Sigmoid colon (tissue), 7 donors: ENCODE data around the gene TCP11L2. TPM values are rescaled to one million over a fixed set of nuclear protein-coding genes. Genes with fewer than 3 reads are reported as not detected.

Source experiments
- DNase-seq: peaks from one replicate; pipeline ENCODE4 v3.0.0-alpha.2; 2019
- H3K27ac ChIP-seq, 4 donors: fragments of 200-600 bp; sonication (generic); one replicate each; pipeline ENCODE4 v1.5.1; 2016 to 2019; ENCODE audit warnings: mild to moderate bottlenecking in 1 of 4
- H3K27me3 ChIP-seq, 3 donors: fragments of 200-600 bp; sonication (generic); one replicate each; pipeline ENCODE4 v1.5.1; 2019; ENCODE audit warnings: mild to moderate bottlenecking in 1 of 3
- H3K36me3 ChIP-seq, 4 donors: fragments of 200-600 bp; sonication (generic); one replicate each; pipeline ENCODE4 v1.5.1; 2016 to 2019
- H3K4me1 ChIP-seq, 4 donors: fragments of 200-600 bp; sonication (generic); one replicate each; pipeline ENCODE4 v1.5.1; 2017 to 2019
- H3K4me3 ChIP-seq, 4 donors: fragments of 200-600 bp; sonication (generic); one replicate each; pipeline ENCODE4 v1.5.1; 2017 to 2019; ENCODE audit warnings: mild to moderate bottlenecking in 2 of 4, moderate library complexity in 1 of 4
- H3K9me3 ChIP-seq, 4 donors: fragments of 200-600 bp in 3 of 4; sonication (generic) in 3 of 4; one replicate each; pipeline versions ENCODE4 v1.5.1 to v1.6.1; 2013 to 2019
- EP300 ChIP-seq, 4 donors: sonication (generic); formaldehyde crosslinking; IDR thresholded peaks; one replicate each; pipeline ENCODE4 v1.6.1; 2017; ENCODE audit warnings: antibody characterized with exemption in 4 of 4
- POLR2A ChIP-seq, 2 donors: fragments of 450-650 bp; IDR thresholded peaks; one replicate each; pipeline ENCODE4 v1.6.1; 2016; ENCODE audit warnings: antibody characterized with exemption in 2 of 2, mild to moderate bottlenecking in 2 of 2, moderate library complexity in 2 of 2
- POLR2AphosphoS5 ChIP-seq, 4 donors: sonication (generic); formaldehyde crosslinking; IDR thresholded peaks; one replicate each; pipeline ENCODE4 v1.6.1; 2017; ENCODE audit warnings: antibody characterized with exemption in 4 of 4
- WGBS, 2 donors: extraction: QIAGEN DNeasy Blood & Tissue Kit; methylation state at CpG; one replicate each; pipeline ENCODE4 v1.1.7; 2013; 5-methylcytosine and 5-hydroxymethylcytosine counted together
- intact Hi-C: fragments of 100-400 bp; cut with DNase I; formaldehyde crosslinking; loops from one replicate; pipeline ENCODE4 v1.15.1; 2023
- polyA plus RNA-seq, 3 donors: library from polyadenylated mRNA; stranded (reverse); fragments of 200-250 nt; gene quantifications; one replicate each; pipeline ENCODE4 v1.2.3, GENCODE V29; 2013
- total RNA-seq, 4 donors: library from RNA; depleted of rRNA; stranded (reverse); fragments of >200 nt; gene quantifications; one replicate each; pipeline ENCODE4 v1.1.0, GENCODE V29; 2016
- TF ChIP-seq, protein P1 (sequence below), 4 experiments: fragments of 450-650 bp in 3 of 4; fragments of 200-600 bp in 1 of 4; IDR thresholded peaks; one replicate each; pipeline ENCODE4 v1.5.1; 2016 to 2019; ENCODE audit warnings: antibody characterized with exemption in 4 of 4, mild to moderate bottlenecking in 3 of 4, moderate library complexity in 2 of 4
- donor health status: healthy with polysubstance abuse.
- donor health status: Bipolar disorder and iron deficiency.
- donor health status: healthy.

TCP11L2 gene
- total and polyA plus RNA-seq, 7 donors = 3.0 to 53.5 (median 38.4) TPM

DNA sequence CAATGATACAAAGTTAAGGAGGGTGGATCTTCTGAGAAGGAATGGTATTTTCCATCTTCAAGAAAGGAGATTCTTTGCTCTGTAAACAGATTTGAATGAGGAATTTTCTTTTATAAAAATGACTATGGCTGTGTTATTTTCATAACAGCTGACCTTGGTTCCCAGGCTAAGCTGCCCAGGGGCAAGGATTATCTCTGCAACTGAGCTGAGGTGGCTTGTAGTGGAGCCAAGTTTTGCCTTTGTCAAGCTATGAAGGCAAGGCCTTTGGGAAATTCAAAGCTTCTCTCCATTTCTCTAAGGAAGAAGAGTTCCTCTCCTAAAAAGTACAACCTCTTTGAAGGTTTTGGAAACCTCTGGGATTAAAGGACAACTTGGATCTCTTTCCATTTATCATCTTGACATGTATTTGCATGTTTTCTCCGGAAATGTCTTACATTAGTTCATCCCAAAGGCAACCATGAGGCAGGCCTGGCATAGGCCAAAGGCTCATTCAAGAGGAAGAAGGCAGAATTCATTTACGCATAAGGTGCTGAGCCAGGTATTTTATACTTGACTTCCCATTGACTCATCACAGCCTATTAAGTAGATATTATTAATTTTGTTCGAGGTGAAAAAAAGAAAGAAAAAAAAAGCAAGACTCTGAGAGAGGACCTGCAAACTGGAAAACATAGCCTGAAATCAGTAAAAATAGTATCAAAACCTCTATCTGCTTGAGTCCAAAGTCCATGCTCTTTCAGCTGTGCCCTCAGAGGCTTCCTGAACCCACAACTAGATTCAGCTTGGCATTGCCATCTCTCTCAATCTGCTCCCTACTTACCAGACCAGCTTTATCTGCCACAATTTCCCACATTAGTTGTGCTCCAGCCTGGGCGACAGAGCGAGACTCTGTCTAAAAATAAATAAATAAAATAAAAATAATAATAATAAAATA, 30.7 kb upstream of the TCP11L2 start:
- Histone ChIP-seq H3K4me1 (no peaks in the 10 kb centered on the region), H3K27ac (no peak overlapping the region), H3K9me3 (no peaks in the 10 kb centered on the region), H3K27me3 (no peaks in the 10 kb centered on the region), H3K4me3 (no peak overlapping the region), H3K36me3 (no peaks in the 10 kb centered on the region)
- intact Hi-C loops = no loop called here
- TF ChIP-seq EP300 (IDR thresholded peaks at IDR 0.05) (no peak), POLR2AphosphoS5 (IDR thresholded peaks at IDR 0.05) (no peak), POLR2A (IDR thresholded peaks at IDR 0.05) (no peak)
- TF ChIP-seq, protein P1, sequence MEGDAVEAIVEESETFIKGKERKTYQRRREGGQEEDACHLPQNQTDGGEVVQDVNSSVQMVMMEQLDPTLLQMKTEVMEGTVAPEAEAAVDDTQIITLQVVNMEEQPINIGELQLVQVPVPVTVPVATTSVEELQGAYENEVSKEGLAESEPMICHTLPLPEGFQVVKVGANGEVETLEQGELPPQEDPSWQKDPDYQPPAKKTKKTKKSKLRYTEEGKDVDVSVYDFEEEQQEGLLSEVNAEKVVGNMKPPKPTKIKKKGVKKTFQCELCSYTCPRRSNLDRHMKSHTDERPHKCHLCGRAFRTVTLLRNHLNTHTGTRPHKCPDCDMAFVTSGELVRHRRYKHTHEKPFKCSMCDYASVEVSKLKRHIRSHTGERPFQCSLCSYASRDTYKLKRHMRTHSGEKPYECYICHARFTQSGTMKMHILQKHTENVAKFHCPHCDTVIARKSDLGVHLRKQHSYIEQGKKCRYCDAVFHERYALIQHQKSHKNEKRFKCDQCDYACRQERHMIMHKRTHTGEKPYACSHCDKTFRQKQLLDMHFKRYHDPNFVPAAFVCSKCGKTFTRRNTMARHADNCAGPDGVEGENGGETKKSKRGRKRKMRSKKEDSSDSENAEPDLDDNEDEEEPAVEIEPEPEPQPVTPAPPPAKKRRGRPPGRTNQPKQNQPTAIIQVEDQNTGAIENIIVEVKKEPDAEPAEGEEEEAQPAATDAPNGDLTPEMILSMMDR (IDR thresholded peaks at IDR 0.05) = no peak
- no peak for DNase-seq
- WGBS, 2 donors = 76 to 93% methylated on average over 5 of the region's 5 CpGs

DNA sequence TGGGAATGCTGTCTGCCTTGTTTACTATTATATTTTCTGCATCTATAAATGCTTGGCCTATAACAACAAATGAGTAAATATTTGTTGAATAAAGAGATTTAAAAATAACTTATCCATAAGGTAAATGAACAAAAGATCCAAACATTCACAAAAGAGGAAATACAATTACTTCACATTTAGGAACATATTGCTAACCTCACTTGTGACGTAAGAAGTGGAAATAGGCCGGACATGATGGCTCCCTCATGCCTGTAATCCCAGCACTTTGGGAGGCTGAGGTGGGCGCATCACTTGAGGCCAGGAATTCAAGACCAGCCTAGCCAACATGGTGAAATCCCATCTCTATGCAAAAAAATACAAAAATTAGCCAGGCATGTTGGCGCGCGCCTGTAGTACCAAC, 29.0 kb upstream of the TCP11L2 start:
- intact Hi-C loops = no loop called here
- H3K27ac ChIP-seq = no peak overlapping the region
- H3K4me1 ChIP-seq = no peaks in the 10 kb centered on the region
- no peaks in the 10 kb centered on the region for H3K36me3 ChIP-seq
- WGBS, 2 donors = 96 to 98% methylated on average over 6 of the region's 6 CpGs
- H3K4me3 ChIP-seq = no peak overlapping the region
- H3K27me3 ChIP-seq = no peaks in the 10 kb centered on the region
- DNase-seq = no peak
- TF ChIP-seq EP300 (IDR thresholded peaks at IDR 0.05) (no peak), POLR2AphosphoS5 (IDR thresholded peaks at IDR 0.05) (no peak), POLR2A (IDR thresholded peaks at IDR 0.05) (no peak)
- TF ChIP-seq, protein P1 (IDR thresholded peaks at IDR 0.05) = no peak
- H3K9me3 ChIP-seq = no peaks in the 10 kb centered on the region

GRCh38 chr12:106274012-106274411, 28.5 kb upstream of the TCP11L2 start:
- Histone ChIP-seq H3K4me1 (no peaks in the 10 kb centered on the region), H3K36me3 (no peaks in the 10 kb centered on the region), H3K9me3 (no peaks in the 10 kb centered on the region), H3K27ac (no peak overlapping the region), H3K27me3 (no peaks in the 10 kb centered on the region), H3K4me3 (no peak overlapping the region)
- no peak for DNase-seq
- intact Hi-C loops = no loop called here
- 80 to 88% methylated on average over 6 of the region's 6 CpGs for WGBS, 2 donors
- TF ChIP-seq POLR2A (IDR thresholded peaks at IDR 0.05) = no peak
- TF ChIP-seq, protein P1 (IDR thresholded peaks at IDR 0.05) = no peak
- no peak for TF ChIP-seq POLR2AphosphoS5 (IDR thresholded peaks at IDR 0.05)
- TF ChIP-seq EP300 (IDR thresholded peaks at IDR 0.05) = no peak

DNA sequence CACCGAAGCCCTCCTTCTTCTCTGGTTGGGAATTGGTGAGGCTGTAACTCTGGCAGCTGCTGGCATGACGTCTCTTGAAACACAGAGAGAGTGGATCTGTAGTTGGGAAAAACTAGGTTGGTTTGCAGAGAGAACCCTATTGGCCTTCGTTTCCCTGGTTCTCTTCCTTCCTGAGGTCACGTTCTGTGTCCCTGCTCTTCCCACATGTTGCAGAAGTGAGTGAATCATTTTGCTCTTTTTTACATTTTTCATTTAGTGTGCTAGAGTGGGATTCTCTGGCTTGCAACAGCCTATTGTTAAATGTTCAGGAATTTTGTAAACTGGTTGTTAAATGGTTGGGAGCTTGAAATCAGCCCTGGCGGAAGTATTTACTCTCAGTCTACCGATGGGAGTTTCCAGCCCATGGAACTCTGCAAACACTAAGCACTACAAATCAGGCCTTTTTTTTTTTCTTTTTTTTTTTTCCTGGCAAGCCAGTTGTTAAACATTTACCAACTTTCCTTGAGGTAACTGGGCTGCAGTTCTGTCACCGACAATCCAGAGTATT, 27.9 kb upstream of the TCP11L2 start:
- TF ChIP-seq POLR2AphosphoS5 (IDR thresholded peaks at IDR 0.05) = no peak
- TF ChIP-seq, protein P1 (IDR thresholded peaks at IDR 0.05) = no peak
- no peak for TF ChIP-seq EP300 (IDR thresholded peaks at IDR 0.05)
- TF ChIP-seq POLR2A (IDR thresholded peaks at IDR 0.05) = no peak

More for the DNA sequence above, 27.9 kb upstream of the TCP11L2 start:
- Histone ChIP-seq H3K9me3 (no peaks in the 10 kb centered on the region), H3K27me3 (no peaks in the 10 kb centered on the region), H3K27ac (no peak overlapping the region), H3K4me3 (no peak overlapping the region), H3K4me1 (no peaks in the 10 kb centered on the region), H3K36me3 (no peaks in the 10 kb centered on the region)
- intact Hi-C loops = no loop called here
- no peak for DNase-seq
- WGBS, 2 donors = 25 to 73% methylated on average over 7 of the region's 7 CpGs
